Cardiac muscle cell (in vitro differentiated cells and primary cell): Measurements from ENCODE around the gene FRMD4B. TPM values are rescaled to one million over a fixed set of nuclear protein-coding genes. Genes with fewer than 3 reads are reported as not detected.

Experiments
- DNase-seq, 2 donors: peaks; one replicate each; pipeline versions ENCODE4 v3.0.0 to v3.0.0-alpha.2; 2010 to 2017; ENCODE audit warnings: low read depth in 1 of 2, low spot score in 1 of 2
- H3K27ac ChIP-seq: fragments of 200-600 bp; sonication (generic); 2 replicates; pipeline ENCODE4 v1.5.1; 2016
- H3K27me3 ChIP-seq: fragments of 200-600 bp; sonication (generic); 2 replicates; pipeline ENCODE4 v1.6.0; 2016; ENCODE audit warnings: control low read depth
- H3K36me3 ChIP-seq: fragments of 200-600 bp; sonication (generic); 2 replicates; pipeline ENCODE4 v1.5.1; 2016; ENCODE audit warnings: control low read depth
- H3K4me1 ChIP-seq: fragments of 200-600 bp; sonication (generic); 2 replicates; pipeline ENCODE4 v1.8.1; 2017; ENCODE audit warnings: low read depth, mild to moderate bottlenecking, mixed run types
- H3K4me3 ChIP-seq: fragments of 200-600 bp; sonication (generic); 2 replicates; pipeline ENCODE4 v1.5.1; 2016; ENCODE audit warnings: mild to moderate bottlenecking
- H3K9me3 ChIP-seq: fragments of 200-600 bp; sonication (generic); 2 replicates; pipeline ENCODE4 v1.5.1; 2017; ENCODE audit warnings: low read depth, mild to moderate bottlenecking, control low read depth
- polyA plus RNA-seq: library from polyadenylated mRNA; unstranded; fragments of >200 nt; fragmentation: Nextera tagmentation; extraction: Ambion mirVana; gene quantifications from 2 replicates; pipeline ENCODE4 v1.2.1, GENCODE V29; 2016
- total RNA-seq: library from RNA; depleted of rRNA; stranded (reverse); fragments of >200 nt; gene quantifications from 2 replicates; pipeline ENCODE4 v1.2.3, GENCODE V29; 2016
- TF ChIP-seq, protein P1 (sequence below): IDR thresholded peaks from 2 replicates; pipeline ENCODE4 v1.5.1; 2012; ENCODE audit warnings: low read depth, mild to moderate bottlenecking, low read length

FRMD4B gene
- total and polyA plus RNA-seq, 2 experiments from 2014 or later: 38.6 to 78.7 TPM

DNA sequence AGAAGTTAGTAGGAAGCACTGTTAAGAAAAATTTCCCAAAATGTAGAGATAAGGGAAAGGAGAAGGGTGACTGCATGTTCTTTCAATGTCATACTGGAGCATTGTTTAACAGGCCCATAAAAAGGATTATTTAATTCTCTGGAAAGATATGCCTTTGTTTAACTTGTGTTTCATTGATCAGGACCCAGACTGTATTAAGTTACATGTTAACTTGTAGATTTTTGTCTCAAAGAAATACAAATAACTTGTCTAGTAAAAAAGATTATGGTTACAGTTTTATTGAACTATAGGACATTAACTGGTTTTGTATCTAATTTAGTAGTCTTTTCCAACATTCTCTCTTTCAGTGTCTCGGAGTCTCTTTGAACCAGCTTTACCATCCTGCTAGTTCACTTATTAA, 213.8 kb downstream of the FRMD4B start:
- H3K4me1 ChIP-seq: no peaks in the 10 kb centered on the region
- peaks cover 52% of the 10 kb centered on the region for H3K36me3 ChIP-seq
- no peak for DNase-seq
- H3K27ac ChIP-seq: peak overlapping the region; percentile 58
- H3K4me3 ChIP-seq: no peak overlapping the region
- no peaks in the 10 kb centered on the region for H3K9me3 ChIP-seq
- no peaks in the 10 kb centered on the region for H3K27me3 ChIP-seq
- TF ChIP-seq, protein P1, sequence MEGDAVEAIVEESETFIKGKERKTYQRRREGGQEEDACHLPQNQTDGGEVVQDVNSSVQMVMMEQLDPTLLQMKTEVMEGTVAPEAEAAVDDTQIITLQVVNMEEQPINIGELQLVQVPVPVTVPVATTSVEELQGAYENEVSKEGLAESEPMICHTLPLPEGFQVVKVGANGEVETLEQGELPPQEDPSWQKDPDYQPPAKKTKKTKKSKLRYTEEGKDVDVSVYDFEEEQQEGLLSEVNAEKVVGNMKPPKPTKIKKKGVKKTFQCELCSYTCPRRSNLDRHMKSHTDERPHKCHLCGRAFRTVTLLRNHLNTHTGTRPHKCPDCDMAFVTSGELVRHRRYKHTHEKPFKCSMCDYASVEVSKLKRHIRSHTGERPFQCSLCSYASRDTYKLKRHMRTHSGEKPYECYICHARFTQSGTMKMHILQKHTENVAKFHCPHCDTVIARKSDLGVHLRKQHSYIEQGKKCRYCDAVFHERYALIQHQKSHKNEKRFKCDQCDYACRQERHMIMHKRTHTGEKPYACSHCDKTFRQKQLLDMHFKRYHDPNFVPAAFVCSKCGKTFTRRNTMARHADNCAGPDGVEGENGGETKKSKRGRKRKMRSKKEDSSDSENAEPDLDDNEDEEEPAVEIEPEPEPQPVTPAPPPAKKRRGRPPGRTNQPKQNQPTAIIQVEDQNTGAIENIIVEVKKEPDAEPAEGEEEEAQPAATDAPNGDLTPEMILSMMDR: no peak

DNA sequence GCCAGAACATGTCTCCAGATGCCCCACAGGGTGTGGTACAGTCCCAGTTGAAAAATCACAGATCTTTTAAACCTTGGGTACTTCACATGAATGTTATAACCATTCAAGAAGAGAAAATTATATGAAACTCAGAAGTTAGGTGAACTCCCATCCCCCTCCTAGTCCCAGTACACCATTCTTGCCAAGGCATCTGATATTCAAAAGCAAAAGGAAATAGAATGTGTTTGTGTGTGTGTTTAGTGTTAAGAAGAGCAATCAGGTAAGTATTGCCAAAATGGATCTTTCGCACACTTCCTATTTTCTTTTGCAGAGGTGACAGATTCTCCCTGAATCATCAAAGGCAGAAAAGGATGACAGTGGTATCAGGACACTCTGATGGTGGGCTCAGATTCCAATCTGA, 219.4 kb downstream of the FRMD4B start:
- Histone ChIP-seq H3K27me3 (no peaks in the 10 kb centered on the region), H3K4me3 (no peak overlapping the region)
- TF ChIP-seq, protein P1: no peak

GRCh38 chr3:69165744-69166143, 220.1 kb downstream of the FRMD4B start:
- no peak for DNase-seq
- no peak overlapping the region for H3K27ac ChIP-seq
- TF ChIP-seq, protein P1: no peak

More for the DNA sequence above, 219.4 kb downstream of the FRMD4B start:
- H3K9me3 ChIP-seq: no peaks in the 10 kb centered on the region
- no peaks in the 10 kb centered on the region for H3K4me1 ChIP-seq
- no peak for DNase-seq
- H3K36me3 ChIP-seq: peaks cover 18% of the 10 kb centered on the region
- no peak overlapping the region for H3K27ac ChIP-seq

DNA sequence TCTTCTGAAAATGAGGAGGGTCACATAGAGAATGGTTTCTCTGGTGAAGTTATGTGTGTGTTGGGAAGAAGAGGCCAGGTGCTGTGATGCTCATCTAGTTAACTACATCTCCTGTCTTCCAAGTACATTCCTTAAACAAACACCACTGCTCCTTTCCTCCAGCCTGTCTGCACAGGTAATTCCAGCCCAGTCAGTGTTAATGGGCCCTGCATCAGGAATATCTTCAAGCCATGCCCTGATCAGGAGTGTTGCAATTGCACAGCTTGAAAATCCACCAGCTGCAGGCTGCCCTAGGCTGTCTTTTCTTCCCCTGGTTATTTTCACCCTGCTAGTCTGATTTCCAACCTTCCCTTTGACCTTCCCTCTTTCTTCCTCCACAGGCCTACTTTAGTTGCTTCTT, 221.6 kb downstream of the FRMD4B start:
- Histone ChIP-seq H3K27me3 (no peaks in the 10 kb centered on the region), H3K36me3 (no peaks in the 10 kb centered on the region), H3K9me3 (no peaks in the 10 kb centered on the region), H3K4me3 (no peak overlapping the region), H3K4me1 (no peaks in the 10 kb centered on the region), H3K27ac (no peak overlapping the region)
- TF ChIP-seq, protein P1: no peak
- DNase-seq: no peak

More at GRCh38 chr3:69165744-69166143, 220.1 kb downstream of the FRMD4B start:
- H3K9me3 ChIP-seq: no peaks in the 10 kb centered on the region
- no peaks in the 10 kb centered on the region for H3K4me1 ChIP-seq
- no peak overlapping the region for H3K4me3 ChIP-seq
- H3K27me3 ChIP-seq: no peaks in the 10 kb centered on the region
- peaks cover 11% of the 10 kb centered on the region for H3K36me3 ChIP-seq

DNA sequence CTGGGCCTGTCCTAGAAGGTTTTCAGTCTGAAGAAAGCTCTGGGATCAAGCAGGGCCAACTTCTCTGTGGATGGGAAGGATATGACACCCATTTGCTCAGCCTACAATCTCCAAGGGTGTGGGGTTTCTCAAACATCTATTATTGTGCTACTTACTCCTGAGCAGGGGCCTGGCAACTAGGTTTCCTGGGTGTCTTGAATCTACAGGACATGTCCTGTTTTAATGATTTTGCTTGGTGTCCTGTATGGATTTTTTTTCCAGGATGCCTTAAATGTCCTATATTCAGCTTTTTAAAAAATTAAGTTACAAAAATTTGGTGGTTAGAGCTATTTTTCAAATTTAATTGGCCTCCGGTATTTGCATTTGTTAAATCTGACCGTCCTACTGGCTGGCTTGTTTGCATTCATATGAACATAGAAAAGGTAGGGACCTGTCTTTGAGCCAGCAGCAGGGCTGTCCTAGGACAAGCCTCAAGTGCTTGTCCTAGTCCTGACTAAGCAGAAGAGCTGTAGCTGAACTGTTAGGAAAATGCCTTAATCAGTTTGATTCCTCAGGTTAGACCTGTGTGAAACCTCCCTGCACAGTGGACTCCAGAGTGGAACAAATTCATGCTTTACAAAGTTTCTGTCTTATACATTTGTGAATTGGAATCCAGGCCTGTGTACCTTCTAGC, 223.4 kb downstream of the FRMD4B start:
- Histone ChIP-seq H3K4me1 (no peaks in the 10 kb centered on the region), H3K4me3 (no peak overlapping the region), H3K9me3 (no peaks in the 10 kb centered on the region), H3K27ac (no peak overlapping the region), H3K36me3 (no peaks in the 10 kb centered on the region), H3K27me3 (no peaks in the 10 kb centered on the region)
- TF ChIP-seq, protein P1: no peak
- no peak for DNase-seq
